Measurements from ENCODE around the gene MEI1. TPM values are rescaled to one million over a fixed set of nuclear protein-coding genes. Genes with fewer than 3 reads are reported as not detected.

The MEI1 gene
- total and polyA plus RNA-seq, 3 donors from 2014 or later = 43.5 to 103 (median 47.6) TPM

DNA sequence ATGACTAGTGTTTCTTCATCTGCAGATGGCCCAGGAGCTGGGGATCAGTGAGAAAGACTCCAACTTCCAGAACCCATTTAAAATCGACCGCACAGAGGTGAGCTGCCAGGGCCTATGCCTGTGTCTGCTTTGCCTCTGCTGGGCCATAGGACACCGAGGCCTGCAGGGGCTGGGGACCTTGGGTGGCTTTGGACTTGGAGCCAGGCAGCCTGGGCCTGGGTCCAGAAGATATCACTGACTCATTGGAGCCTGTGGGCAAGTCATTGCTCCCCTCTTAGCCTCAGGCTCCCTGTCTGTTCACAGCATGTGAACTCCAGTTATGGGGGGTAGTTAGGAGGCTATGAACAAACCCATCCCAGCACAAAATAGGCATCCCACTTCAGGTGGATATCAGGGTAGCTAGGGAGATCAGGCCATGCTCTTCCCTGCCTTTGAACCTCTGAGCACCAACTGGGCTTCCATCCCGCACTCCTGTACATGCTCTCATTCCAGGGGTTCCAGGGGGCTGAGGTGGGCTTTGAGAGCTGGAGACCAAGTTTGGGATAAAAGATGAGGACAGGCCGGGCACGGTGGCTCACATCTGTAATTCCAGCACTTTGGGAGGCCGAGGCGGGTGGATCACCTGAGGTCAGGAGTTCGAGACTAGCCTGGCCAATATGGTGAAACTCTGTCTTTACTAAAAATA, 114.6 kb downstream of the MEI1 start:
- Histone ChIP-seq H3K27me3 (no peaks in the 10 kb centered on the region), H3K4me3 (no peak overlapping the region), H3K9me3 (no peaks in the 10 kb centered on the region), H3K27ac (no peak overlapping the region), H3K4me1 (no peaks in the 10 kb centered on the region), H3K36me3 (ENCODE audit: low read depth, missing control alignments) (no peaks in the 10 kb centered on the region)
- WGBS, 2 donors = 97% methylated on average over 9 of the region's 9 CpGs
- no peak for TF ChIP-seq POLR2A (IDR thresholded peaks at IDR 0.05)
- TF ChIP-seq, protein P1, sequence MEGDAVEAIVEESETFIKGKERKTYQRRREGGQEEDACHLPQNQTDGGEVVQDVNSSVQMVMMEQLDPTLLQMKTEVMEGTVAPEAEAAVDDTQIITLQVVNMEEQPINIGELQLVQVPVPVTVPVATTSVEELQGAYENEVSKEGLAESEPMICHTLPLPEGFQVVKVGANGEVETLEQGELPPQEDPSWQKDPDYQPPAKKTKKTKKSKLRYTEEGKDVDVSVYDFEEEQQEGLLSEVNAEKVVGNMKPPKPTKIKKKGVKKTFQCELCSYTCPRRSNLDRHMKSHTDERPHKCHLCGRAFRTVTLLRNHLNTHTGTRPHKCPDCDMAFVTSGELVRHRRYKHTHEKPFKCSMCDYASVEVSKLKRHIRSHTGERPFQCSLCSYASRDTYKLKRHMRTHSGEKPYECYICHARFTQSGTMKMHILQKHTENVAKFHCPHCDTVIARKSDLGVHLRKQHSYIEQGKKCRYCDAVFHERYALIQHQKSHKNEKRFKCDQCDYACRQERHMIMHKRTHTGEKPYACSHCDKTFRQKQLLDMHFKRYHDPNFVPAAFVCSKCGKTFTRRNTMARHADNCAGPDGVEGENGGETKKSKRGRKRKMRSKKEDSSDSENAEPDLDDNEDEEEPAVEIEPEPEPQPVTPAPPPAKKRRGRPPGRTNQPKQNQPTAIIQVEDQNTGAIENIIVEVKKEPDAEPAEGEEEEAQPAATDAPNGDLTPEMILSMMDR (IDR thresholded peaks at IDR 0.05) = no peak
- DNase-seq = no peak
- intact Hi-C loops (cut with DNase I; ENCODE audit: low total_unique reads) = no loop called here

DNA sequence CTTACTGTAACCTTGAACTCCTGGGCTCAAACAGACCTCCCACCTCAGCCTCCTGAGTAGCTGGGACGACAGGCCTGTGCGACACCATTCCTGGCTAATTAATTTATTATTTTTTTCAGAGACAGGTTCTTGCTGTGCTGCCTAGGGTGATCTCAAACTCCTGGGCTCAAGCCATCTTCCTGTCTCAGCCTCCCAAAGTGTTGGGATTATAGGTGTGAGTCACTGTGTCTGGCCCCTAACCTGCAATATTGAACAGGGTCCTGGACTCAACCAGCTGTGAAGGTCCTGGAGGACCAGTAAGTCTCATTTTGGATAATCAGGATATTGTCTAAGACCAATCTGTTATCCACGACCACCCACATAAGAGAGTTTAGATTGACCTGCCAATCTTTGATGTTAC, 116.4 kb downstream of the MEI1 start:
- TF ChIP-seq, protein P1 (IDR thresholded peaks at IDR 0.05) = no peak
- no peak for TF ChIP-seq POLR2A (IDR thresholded peaks at IDR 0.05)
- Histone ChIP-seq H3K9me3 (no peaks in the 10 kb centered on the region), H3K4me3 (no peak overlapping the region), H3K27ac (no peak overlapping the region), H3K4me1 (no peaks in the 10 kb centered on the region), H3K36me3 (ENCODE audit: low read depth, missing control alignments) (no peaks in the 10 kb centered on the region), H3K27me3 (no peaks in the 10 kb centered on the region)
- intact Hi-C loops (cut with DNase I; ENCODE audit: low total_unique reads) = no loop called here
- WGBS, 2 donors = 87 to 92% methylated on average over 3 of the region's 3 CpGs
- no peak for DNase-seq

DNA sequence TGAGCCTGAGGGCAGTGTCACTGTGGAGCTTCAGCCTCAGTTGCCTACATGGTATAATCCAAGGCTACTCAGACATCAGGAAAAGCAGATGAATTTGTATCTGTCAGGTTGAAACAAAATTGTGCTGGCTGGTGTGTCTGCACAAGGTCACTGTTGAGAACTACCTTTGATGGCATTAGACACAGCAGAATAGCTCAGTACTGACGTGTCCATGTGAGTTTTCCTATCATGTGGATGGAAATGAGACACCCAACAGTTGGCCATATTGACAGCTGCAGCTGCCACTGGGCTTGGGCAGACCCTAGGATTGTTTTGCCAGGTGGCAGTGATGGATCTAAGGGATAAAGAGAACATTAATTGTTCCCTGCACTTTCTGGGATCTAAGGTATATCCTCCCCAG, 116.9 kb downstream of the MEI1 start:
- Histone ChIP-seq H3K27ac (no peak overlapping the region), H3K36me3 (ENCODE audit: low read depth, missing control alignments) (no peaks in the 10 kb centered on the region), H3K4me1 (no peaks in the 10 kb centered on the region), H3K4me3 (no peak overlapping the region), H3K27me3 (no peaks in the 10 kb centered on the region), H3K9me3 (no peaks in the 10 kb centered on the region)
- intact Hi-C loops (cut with DNase I; ENCODE audit: low total_unique reads) = no loop called here
- TF ChIP-seq POLR2A (IDR thresholded peaks at IDR 0.05) = no peak
- TF ChIP-seq, protein P1 (IDR thresholded peaks at IDR 0.05) = no peak
- 86 to 100% methylated on average over 1 of the region's 1 CpG for WGBS, 2 donors
- no peak for DNase-seq

DNA sequence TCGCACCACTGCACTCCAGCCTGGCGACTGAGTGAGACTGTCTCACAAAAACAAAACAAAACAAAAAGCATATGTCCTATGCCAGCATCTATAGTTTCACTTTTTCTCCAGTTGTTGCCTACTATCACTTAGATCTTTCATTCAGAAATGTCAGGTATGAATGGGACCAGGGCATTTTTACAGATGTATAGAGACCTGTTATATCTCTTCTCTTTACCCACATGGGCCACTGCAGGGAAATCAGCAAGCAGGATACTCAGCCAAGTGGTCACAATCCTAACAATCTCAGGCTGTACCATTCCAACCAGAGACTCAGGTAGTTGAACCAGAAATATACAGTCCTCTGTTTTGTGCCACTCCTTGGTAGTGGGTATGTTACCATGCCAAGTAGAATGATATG, 117.6 kb downstream of the MEI1 start:
- no peak for DNase-seq
- no peak overlapping the region for H3K4me3 ChIP-seq
- intact Hi-C loops (cut with DNase I; ENCODE audit: low total_unique reads) = no loop called here
- no peaks in the 10 kb centered on the region for H3K4me1 ChIP-seq
- no peak overlapping the region for H3K27ac ChIP-seq
- H3K27me3 ChIP-seq = no peaks in the 10 kb centered on the region
- WGBS, 2 donors = 95 to 96% methylated on average over 2 of the region's 2 CpGs
- TF ChIP-seq, protein P1 (IDR thresholded peaks at IDR 0.05) = no peak
- TF ChIP-seq POLR2A (IDR thresholded peaks at IDR 0.05) = no peak
- H3K9me3 ChIP-seq = no peaks in the 10 kb centered on the region
- H3K36me3 ChIP-seq (ENCODE audit: low read depth, missing control alignments) = no peaks in the 10 kb centered on the region

DNA sequence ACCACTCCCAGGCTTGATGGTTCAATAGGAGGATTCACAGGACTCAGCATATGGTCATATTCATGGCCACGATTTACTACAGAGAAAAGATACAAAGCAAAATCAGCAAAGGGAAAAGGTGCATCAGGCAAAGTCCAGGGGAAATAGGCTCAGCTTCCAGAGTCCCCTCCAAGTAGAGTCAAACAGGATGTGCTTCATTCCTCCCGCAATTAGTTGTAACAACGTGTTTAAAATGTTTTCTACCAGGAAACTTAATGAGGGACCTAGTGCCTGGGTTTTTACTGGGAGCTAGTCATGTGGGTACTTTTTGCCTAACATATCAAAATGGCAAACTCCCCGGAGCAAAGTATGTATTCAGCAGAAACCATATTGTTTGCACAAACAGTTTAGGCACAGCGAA, 118.7 kb downstream of the MEI1 start:
- Histone ChIP-seq H3K4me3 (no peak overlapping the region), H3K36me3 (ENCODE audit: low read depth, missing control alignments) (no peaks in the 10 kb centered on the region), H3K4me1 (no peaks in the 10 kb centered on the region), H3K27ac (no peak overlapping the region), H3K9me3 (no peaks in the 10 kb centered on the region), H3K27me3 (no peaks in the 10 kb centered on the region)
- intact Hi-C loops (cut with DNase I; ENCODE audit: low total_unique reads) = no loop called here
- TF ChIP-seq POLR2A (IDR thresholded peaks at IDR 0.05) = no peak
- TF ChIP-seq, protein P1 (IDR thresholded peaks at IDR 0.05) = no peak
- DNase-seq = no peak
- WGBS, 2 donors = 71 to 77% methylated on average over 5 of the region's 5 CpGs

All from testis (tissue), 3 donors.